HCT116 (cell line): ENCODE data around the gene CTIF. TPM values are rescaled to one million over a fixed set of nuclear protein-coding genes. Genes with fewer than 3 reads are reported as not detected.

ENCODE experiments used
- ATAC-seq: fragments of 200-7000 bp; cut with Tn5 transposase; 2 replicates; pipeline ENCODE4 v1.9.1; 2020; ENCODE audit warnings: mild to moderate bottlenecking, moderate library complexity
- BruUV-seq: library from RNA; stranded (reverse); fragments of 400-500 nt; replicated peaks from 2 replicates; lab custom pipeline; 2021; lab: Mats Ljungman, UMichigan
- CTCF ChIA-PET: fragments of 300-600 bp; sonication (Branson Sonifier 250); formaldehyde crosslinking; loops from one replicate; lab custom pipeline; 2021; ENCODE audit warnings: antibody characterized with exemption; lab: Charles Lee
- POLR2A ChIA-PET: fragments of 300-600, 350-600 bp; sonication (Branson Sonifier 250); formaldehyde crosslinking; loops from one replicate; lab custom pipeline; 2021; ENCODE audit warnings: antibody characterized with exemption; lab: Charles Lee
- RAD21 ChIA-PET, 2 experiments: fragments of 300-600 bp; sonication (Branson Sonifier 250); formaldehyde crosslinking; loops; one replicate each; lab custom pipeline; 2023; ENCODE audit warnings: low total read pairs in 2 of 2; ENCODE audit not compliant: uncharacterized antibody in 2 of 2, unreplicated experiment in 2 of 2, low non-redundant PET in 1 of 2; lab: Charles Lee
- DNase-seq: peaks from one replicate; pipeline ENCODE4 v3.0.0-alpha.2; 2010; ENCODE audit warnings: low read depth, low spot score
- H2AFZ ChIP-seq: fragments of 200-600 bp; shearing (Covaris generic), sonication (generic); 2 replicates; pipeline ENCODE4 v1.6.1; 2017; ENCODE audit warnings: low read depth, mixed run types, mixed read lengths, antibody characterized with exemption, low read length; ENCODE audit not compliant: poor library complexity, severe bottlenecking
- H3K27ac ChIP-seq: 2 replicates; pipeline ENCODE4 v1.5.1; 2012; ENCODE audit warnings: low read depth, low read length
- H3K27me3 ChIP-seq: fragments of 200-600 bp; sonication (generic); 2 replicates; pipeline ENCODE4 v1.6.1; 2016; ENCODE audit warnings: mixed run types, low read length, mixed read lengths; ENCODE audit not compliant: insufficient read depth
- H3K36me3 ChIP-seq, 2 experiments: fragments of 200-500 bp in 1 of 2; fragments of 200-600 bp in 1 of 2; sonication (Bioruptor generic) in 1 of 2; sonication (generic) in 1 of 2; 2 replicates each; pipeline versions ENCODE4 v1.5.1 to v1.6.1; 2014 to 2016; ENCODE audit warnings: low read length in 2 of 2, inconsistent platforms in 1 of 2, mixed read lengths in 1 of 2, mixed run types in 1 of 2; ENCODE audit not compliant: insufficient read depth in 2 of 2, control insufficient read depth in 1 of 2
- H3K4me1 ChIP-seq, 2 experiments: fragments of 200-600 bp in 1 of 2; sonication (generic) in 1 of 2; 2 replicates each; pipeline versions ENCODE4 v1.5.1 to v1.6.1; 2012 to 2017; ENCODE audit warnings: low read length in 2 of 2, inconsistent platforms in 1 of 2, mild to moderate bottlenecking in 1 of 2, mixed read lengths in 1 of 2, mixed run types in 1 of 2, moderate library complexity in 1 of 2; ENCODE audit not compliant: insufficient read depth in 2 of 2, control insufficient read depth in 1 of 2
- H3K4me2 ChIP-seq: fragments of 200-600 bp; sonication (generic); 2 replicates; pipeline ENCODE4 v1.6.1; 2017; ENCODE audit warnings: mixed run types, low read length, mixed read lengths
- H3K4me3 ChIP-seq, 2 experiments: fragments of 200-600 bp in 1 of 2; sonication (generic) in 1 of 2; replicated peaks in 1 of 2; 2 replicates each; pipeline ENCODE4 v1.5.1; 2011 to 2016; ENCODE audit warnings: low read length in 2 of 2, control low read depth in 1 of 2, low read depth in 1 of 2, mild to moderate bottlenecking in 1 of 2, mixed read lengths in 1 of 2, mixed run types in 1 of 2
- H3K79me2 ChIP-seq: fragments of 200-600 bp; sonication (generic); 2 replicates; pipeline ENCODE4 v1.6.1; 2017; ENCODE audit warnings: mild to moderate bottlenecking, mixed run types, low read length, moderate library complexity, mixed read lengths; ENCODE audit not compliant: insufficient read depth
- H3K9ac ChIP-seq: fragments of 200-600 bp; sonication (generic); 2 replicates; pipeline ENCODE4 v1.6.1; 2016; ENCODE audit warnings: low read length, mixed read lengths
- H3K9me2 ChIP-seq: fragments of 200-600 bp; sonication (generic), shearing (Covaris generic); 2 replicates; pipeline ENCODE4 v1.6.1; 2017; ENCODE audit warnings: mixed run types, mild to moderate bottlenecking, moderate library complexity; ENCODE audit not compliant: insufficient read depth
- H3K9me3 ChIP-seq, 2 experiments: fragments of 200-500 bp in 1 of 2; fragments of 200-600 bp in 1 of 2; sonication (Bioruptor generic) in 1 of 2; sonication (generic) in 1 of 2; 2 replicates each; pipeline ENCODE4 v1.6.1; 2014 to 2017; ENCODE audit warnings: low read length in 2 of 2, mixed read lengths in 2 of 2, inconsistent platforms in 1 of 2, low read depth in 1 of 2, mild to moderate bottlenecking in 1 of 2, mixed run types in 1 of 2, moderate library complexity in 1 of 2; ENCODE audit not compliant: control insufficient read depth in 1 of 2, insufficient read depth in 1 of 2
- H4K20me1 ChIP-seq: fragments of 200-600 bp; sonication (generic), shearing (Covaris generic); 2 replicates; pipeline ENCODE4 v1.6.1; 2017; ENCODE audit warnings: mixed run types, mild to moderate bottlenecking, moderate library complexity; ENCODE audit not compliant: insufficient read depth
- EGR1 ChIP-seq: IDR thresholded peaks from 2 replicates; pipeline ENCODE4 v1.6.1; 2012; ENCODE audit warnings: low read depth
- EZH2 ChIP-seq: fragments of 200-600 bp; sonication (generic); IDR thresholded peaks from 2 replicates; pipeline ENCODE4 v1.6.1; 2017; ENCODE audit warnings: antibody characterized with exemption, mixed run types
- EZH2phosphoT487 ChIP-seq: fragments of 200-600 bp; IDR thresholded peaks from 2 replicates; pipeline ENCODE4 v1.6.1; 2018; ENCODE audit warnings: antibody characterized with exemption, borderline replicate concordance
- FOSL1 ChIP-seq: IDR thresholded peaks from 2 replicates; pipeline ENCODE4 v1.6.1; 2012; ENCODE audit warnings: low read depth
- JUND ChIP-seq: IDR thresholded peaks from 2 replicates; pipeline ENCODE4 v1.6.1; 2012
- POLR2A ChIP-seq: IDR thresholded peaks from 2 replicates; pipeline ENCODE4 v1.7.0; 2011; ENCODE audit warnings: borderline replicate concordance; ENCODE audit not compliant: insufficient read depth, insufficient read length; ENCODE audit errors: extremely low read depth
- POLR2AphosphoS5 ChIP-seq: IDR thresholded peaks from 2 replicates; pipeline ENCODE4 v1.6.1; 2011; ENCODE audit warnings: mild to moderate bottlenecking, low read depth, low read length, moderate library complexity
- SP1 ChIP-seq: IDR thresholded peaks from 2 replicates; pipeline ENCODE4 v1.6.1; 2012; ENCODE audit warnings: low read depth
- TCF7L2 ChIP-seq: IDR thresholded peaks from 2 replicates; pipeline ENCODE4 v1.7.0; 2011; ENCODE audit warnings: borderline replicate concordance, inconsistent platforms; ENCODE audit not compliant: insufficient read depth, insufficient read length; ENCODE audit errors: extremely low read depth
- ZFX ChIP-seq: fragments of 450-650 bp; IDR thresholded peaks from 2 replicates; pipeline ENCODE4 v1.6.1; 2017
- ZNF274 ChIP-seq: fragments of 200-500 bp; sonication (Bioruptor generic); IDR thresholded peaks from 2 replicates; pipeline ENCODE4 v1.6.1; 2014; ENCODE audit warnings: mild to moderate bottlenecking, low read depth, low read length, inconsistent platforms
- intact Hi-C: fragments of 100-400 bp; cut with micrococcal nuclease; formaldehyde crosslinking; loops from 2 replicates; pipeline ENCODE4 v1.10.0; 2022
- total RNA-seq: library from RNA; stranded (reverse); gene quantifications from one replicate; pipeline ENCODE4 v1.2.1, GENCODE V29; 2021; ENCODE audit not compliant: unreplicated experiment
- TF ChIP-seq, protein P1 (sequence below): IDR thresholded peaks from 2 replicates; pipeline ENCODE4 v1.6.1; 2012
- TF ChIP-seq, protein P2 (sequence below): IDR thresholded peaks from 2 replicates; pipeline ENCODE4 v1.6.1; 2012
- TF ChIP-seq, protein P3 (sequence below): IDR thresholded peaks from 2 replicates; pipeline ENCODE4 v1.6.1; 2011; ENCODE audit warnings: mild to moderate bottlenecking, low read length, moderate library complexity; ENCODE audit not compliant: insufficient replicate concordance; ENCODE audit errors: extremely low read depth
- TF ChIP-seq, protein P4 (sequence below): IDR thresholded peaks from 2 replicates; pipeline ENCODE4 v1.6.1; 2012; ENCODE audit warnings: low read depth
- TF ChIP-seq, protein P5 (sequence below), 3 experiments: fragments of 200-600 bp in 1 of 3; sonication (generic) in 1 of 3; IDR thresholded peaks in 2 of 3; conservative IDR thresholded peaks in 1 of 3; 2 replicates each; pipeline ENCODE4 v1.5.1; 2012 to 2017; ENCODE audit warnings: low read depth in 2 of 3, low read length in 2 of 3, antibody characterized with exemption in 1 of 3, borderline replicate concordance in 1 of 3, control low read depth in 1 of 3, mild to moderate bottlenecking in 1 of 3, mixed read lengths in 1 of 3, mixed run types in 1 of 3, moderate library complexity in 1 of 3; ENCODE audit not compliant: insufficient read depth in 1 of 3

The CTIF gene
- total RNA-seq, 1 experiment from 2014 or later: 19.7 TPM

DNA sequence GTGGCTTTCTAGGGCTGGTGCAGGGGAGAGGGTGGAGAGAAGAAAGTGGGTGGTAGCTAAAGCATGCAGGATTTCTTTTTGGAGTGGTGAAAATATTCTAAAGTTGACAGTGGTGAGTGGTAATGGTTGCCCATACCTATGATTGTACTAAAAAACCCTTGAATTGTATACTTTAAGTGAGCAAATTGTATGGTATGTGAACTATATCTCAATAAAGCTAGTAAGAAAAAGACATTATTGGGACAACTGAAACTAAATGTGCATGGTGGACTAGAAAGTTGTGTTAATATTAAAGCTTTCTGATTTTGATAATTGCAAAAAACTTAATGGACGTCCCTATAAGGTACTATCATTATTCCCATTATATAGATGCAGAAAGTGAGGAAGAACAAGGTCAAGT lies 361.6 kb downstream of the CTIF start:
- Histone ChIP-seq H3K9ac (no peak overlapping the region), H3K79me2 (no peaks in the 10 kb centered on the region), H3K9me2 (no peaks in the 10 kb centered on the region), H3K27me3 (peaks cover 21% of the 10 kb centered on the region; the same call in 1 of the 2 replicates), H2AFZ (no peak overlapping the region), H3K4me3 (no peak overlapping the region), H3K4me1 (peaks cover 22 to 34% of the 10 kb centered on the region in 2 experiments)
- intact Hi-C loops: no loop called here
- no TSS peak for BruUV-seq
- TF ChIP-seq, protein P1, sequence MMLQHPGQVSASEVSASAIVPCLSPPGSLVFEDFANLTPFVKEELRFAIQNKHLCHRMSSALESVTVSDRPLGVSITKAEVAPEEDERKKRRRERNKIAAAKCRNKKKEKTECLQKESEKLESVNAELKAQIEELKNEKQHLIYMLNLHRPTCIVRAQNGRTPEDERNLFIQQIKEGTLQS: no peak
- TF ChIP-seq FOSL1 (no peak), EGR1 (no peak), TCF7L2 (no peak), EZH2phosphoT487 (no peak), JUND (no peak), ZNF274 (no peak), ZFX (no peak), EZH2 (no peak), POLR2A (no peak), SP1 (no peak), POLR2AphosphoS5 (no peak)
- TF ChIP-seq, protein P2, sequence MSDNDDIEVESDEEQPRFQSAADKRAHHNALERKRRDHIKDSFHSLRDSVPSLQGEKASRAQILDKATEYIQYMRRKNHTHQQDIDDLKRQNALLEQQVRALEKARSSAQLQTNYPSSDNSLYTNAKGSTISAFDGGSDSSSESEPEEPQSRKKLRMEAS: no peak
- TF ChIP-seq, protein P3, sequence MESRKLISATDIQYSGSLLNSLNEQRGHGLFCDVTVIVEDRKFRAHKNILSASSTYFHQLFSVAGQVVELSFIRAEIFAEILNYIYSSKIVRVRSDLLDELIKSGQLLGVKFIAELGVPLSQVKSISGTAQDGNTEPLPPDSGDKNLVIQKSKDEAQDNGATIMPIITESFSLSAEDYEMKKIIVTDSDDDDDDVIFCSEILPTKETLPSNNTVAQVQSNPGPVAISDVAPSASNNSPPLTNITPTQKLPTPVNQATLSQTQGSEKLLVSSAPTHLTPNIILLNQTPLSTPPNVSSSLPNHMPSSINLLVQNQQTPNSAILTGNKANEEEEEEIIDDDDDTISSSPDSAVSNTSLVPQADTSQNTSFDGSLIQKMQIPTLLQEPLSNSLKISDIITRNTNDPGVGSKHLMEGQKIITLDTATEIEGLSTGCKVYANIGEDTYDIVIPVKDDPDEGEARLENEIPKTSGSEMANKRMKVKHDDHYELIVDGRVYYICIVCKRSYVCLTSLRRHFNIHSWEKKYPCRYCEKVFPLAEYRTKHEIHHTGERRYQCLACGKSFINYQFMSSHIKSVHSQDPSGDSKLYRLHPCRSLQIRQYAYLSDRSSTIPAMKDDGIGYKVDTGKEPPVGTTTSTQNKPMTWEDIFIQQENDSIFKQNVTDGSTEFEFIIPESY: no peak
- TF ChIP-seq, protein P4, sequence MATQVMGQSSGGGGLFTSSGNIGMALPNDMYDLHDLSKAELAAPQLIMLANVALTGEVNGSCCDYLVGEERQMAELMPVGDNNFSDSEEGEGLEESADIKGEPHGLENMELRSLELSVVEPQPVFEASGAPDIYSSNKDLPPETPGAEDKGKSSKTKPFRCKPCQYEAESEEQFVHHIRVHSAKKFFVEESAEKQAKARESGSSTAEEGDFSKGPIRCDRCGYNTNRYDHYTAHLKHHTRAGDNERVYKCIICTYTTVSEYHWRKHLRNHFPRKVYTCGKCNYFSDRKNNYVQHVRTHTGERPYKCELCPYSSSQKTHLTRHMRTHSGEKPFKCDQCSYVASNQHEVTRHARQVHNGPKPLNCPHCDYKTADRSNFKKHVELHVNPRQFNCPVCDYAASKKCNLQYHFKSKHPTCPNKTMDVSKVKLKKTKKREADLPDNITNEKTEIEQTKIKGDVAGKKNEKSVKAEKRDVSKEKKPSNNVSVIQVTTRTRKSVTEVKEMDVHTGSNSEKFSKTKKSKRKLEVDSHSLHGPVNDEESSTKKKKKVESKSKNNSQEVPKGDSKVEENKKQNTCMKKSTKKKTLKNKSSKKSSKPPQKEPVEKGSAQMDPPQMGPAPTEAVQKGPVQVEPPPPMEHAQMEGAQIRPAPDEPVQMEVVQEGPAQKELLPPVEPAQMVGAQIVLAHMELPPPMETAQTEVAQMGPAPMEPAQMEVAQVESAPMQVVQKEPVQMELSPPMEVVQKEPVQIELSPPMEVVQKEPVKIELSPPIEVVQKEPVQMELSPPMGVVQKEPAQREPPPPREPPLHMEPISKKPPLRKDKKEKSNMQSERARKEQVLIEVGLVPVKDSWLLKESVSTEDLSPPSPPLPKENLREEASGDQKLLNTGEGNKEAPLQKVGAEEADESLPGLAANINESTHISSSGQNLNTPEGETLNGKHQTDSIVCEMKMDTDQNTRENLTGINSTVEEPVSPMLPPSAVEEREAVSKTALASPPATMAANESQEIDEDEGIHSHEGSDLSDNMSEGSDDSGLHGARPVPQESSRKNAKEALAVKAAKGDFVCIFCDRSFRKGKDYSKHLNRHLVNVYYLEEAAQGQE: no peak
- TF ChIP-seq, protein P5, sequence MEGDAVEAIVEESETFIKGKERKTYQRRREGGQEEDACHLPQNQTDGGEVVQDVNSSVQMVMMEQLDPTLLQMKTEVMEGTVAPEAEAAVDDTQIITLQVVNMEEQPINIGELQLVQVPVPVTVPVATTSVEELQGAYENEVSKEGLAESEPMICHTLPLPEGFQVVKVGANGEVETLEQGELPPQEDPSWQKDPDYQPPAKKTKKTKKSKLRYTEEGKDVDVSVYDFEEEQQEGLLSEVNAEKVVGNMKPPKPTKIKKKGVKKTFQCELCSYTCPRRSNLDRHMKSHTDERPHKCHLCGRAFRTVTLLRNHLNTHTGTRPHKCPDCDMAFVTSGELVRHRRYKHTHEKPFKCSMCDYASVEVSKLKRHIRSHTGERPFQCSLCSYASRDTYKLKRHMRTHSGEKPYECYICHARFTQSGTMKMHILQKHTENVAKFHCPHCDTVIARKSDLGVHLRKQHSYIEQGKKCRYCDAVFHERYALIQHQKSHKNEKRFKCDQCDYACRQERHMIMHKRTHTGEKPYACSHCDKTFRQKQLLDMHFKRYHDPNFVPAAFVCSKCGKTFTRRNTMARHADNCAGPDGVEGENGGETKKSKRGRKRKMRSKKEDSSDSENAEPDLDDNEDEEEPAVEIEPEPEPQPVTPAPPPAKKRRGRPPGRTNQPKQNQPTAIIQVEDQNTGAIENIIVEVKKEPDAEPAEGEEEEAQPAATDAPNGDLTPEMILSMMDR (IDR thresholded peaks at IDR 0.05 in 2 of 3, conservative IDR thresholded peaks at IDR 0.05 in 1 of 3; ENCODE audit: borderline replicate concordance in 1 of 3, insufficient read depth in 1 of 3, low read depth in 2 of 3, low read length in 2 of 3): no peak
- TF ChIP-seq, all 23 proteins: peak for 0
- POLR2A ChIA-PET: no interaction called here
- Histone ChIP-seq H3K27ac (no peak overlapping the region), H3K4me2 (no peak overlapping the region), H4K20me1 (no peaks in the 10 kb centered on the region), H3K36me3 (no peaks in the 10 kb centered on the region), H3K9me3 (no peaks in the 10 kb centered on the region)
- CTCF ChIA-PET: no interaction called here
- no peak for ATAC-seq
- DNase-seq: no peak
- RAD21 ChIA-PET: no interaction called here
